ENCODE data around the gene NOP16.

DNA sequence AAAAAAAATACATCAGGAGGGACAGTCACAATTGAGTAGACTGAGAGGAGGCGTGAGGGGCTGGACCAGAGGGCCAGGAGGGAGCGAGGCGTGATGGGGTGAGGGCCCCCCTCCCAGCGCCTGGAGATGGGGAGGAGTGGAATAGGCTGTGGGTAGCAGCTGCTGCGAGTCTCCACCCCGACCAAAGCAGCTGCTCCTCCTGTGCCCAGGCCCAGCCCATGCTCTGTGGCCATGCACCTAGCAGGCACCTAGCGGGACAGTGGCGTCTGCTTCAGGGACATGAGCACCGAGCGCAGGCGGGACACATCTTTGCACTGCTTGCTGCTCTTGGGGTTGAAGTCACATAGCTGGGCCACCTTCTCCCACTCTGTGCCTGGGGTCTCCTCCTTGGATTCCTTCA is 4.1 kb upstream of the NOP16 start:
- TF ChIP-seq, protein P1, sequence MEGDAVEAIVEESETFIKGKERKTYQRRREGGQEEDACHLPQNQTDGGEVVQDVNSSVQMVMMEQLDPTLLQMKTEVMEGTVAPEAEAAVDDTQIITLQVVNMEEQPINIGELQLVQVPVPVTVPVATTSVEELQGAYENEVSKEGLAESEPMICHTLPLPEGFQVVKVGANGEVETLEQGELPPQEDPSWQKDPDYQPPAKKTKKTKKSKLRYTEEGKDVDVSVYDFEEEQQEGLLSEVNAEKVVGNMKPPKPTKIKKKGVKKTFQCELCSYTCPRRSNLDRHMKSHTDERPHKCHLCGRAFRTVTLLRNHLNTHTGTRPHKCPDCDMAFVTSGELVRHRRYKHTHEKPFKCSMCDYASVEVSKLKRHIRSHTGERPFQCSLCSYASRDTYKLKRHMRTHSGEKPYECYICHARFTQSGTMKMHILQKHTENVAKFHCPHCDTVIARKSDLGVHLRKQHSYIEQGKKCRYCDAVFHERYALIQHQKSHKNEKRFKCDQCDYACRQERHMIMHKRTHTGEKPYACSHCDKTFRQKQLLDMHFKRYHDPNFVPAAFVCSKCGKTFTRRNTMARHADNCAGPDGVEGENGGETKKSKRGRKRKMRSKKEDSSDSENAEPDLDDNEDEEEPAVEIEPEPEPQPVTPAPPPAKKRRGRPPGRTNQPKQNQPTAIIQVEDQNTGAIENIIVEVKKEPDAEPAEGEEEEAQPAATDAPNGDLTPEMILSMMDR (IDR thresholded peaks at IDR 0.05; ENCODE audit: insufficient read depth, low read depth, low read length) = no peak
- no peak for TF ChIP-seq EZH2 (IDR thresholded peaks at IDR 0.05; ENCODE audit: insufficient read depth, low read length)
